Lower lobe of right lung (tissue), 2 donors: Measurements from ENCODE around the gene DDX51. TPM values are rescaled to one million over a fixed set of nuclear protein-coding genes. Genes with fewer than 3 reads are reported as not detected.

Experiments
- ATAC-seq, 2 donors: fragments of 200-7000 bp; cut with Tn5 transposase; one replicate each; pipeline ENCODE4 v1.9.1; 2020 to 2022; ENCODE audit warnings: mild to moderate bottlenecking in 2 of 2, moderate library complexity in 2 of 2
- DNase-seq: peaks from one replicate; pipeline ENCODE4 v3.0.0-alpha.2; 2020
- H3K27ac ChIP-seq: fragments of 200-600 bp; one replicate; pipeline ENCODE4 v1.8.0; 2022
- H3K27me3 ChIP-seq: fragments of 200-600 bp; one replicate; pipeline ENCODE4 v1.8.0; 2022; ENCODE audit warnings: low read depth
- H3K36me3 ChIP-seq: fragments of 200-600 bp; one replicate; pipeline ENCODE4 v1.8.0; 2022; ENCODE audit warnings: mild to moderate bottlenecking
- H3K4me1 ChIP-seq: fragments of 200-600 bp; one replicate; pipeline ENCODE4 v1.8.0; 2022
- H3K4me3 ChIP-seq: fragments of 200-600 bp; one replicate; pipeline ENCODE4 v1.8.0; 2022; ENCODE audit warnings: mild to moderate bottlenecking
- H3K9me3 ChIP-seq: fragments of 200-600 bp; one replicate; pipeline ENCODE4 v1.8.0; 2022
- CTCF ChIP-seq: fragments of 200-600 bp; IDR thresholded peaks from one replicate; pipeline ENCODE4 v1.8.0; 2022; ENCODE audit warnings: antibody characterized with exemption, mild to moderate bottlenecking
- intact Hi-C: fragments of 100-400 bp; cut with DNase I; formaldehyde crosslinking; loops from one replicate; pipeline ENCODE4 v1.11.0; 2022
- total RNA-seq: library from RNA; stranded (reverse); fragmentation: NEBNext Ultra II Directional; extraction: Animal tissue kit (Norgen Biotek cat#: 25700); gene quantifications from one replicate; pipeline ENCODE4 v1.2.1, GENCODE V29; 2021
- donor health status: DM: no; HTN: yes; CAD: no; lungs with severe emphysema.

DDX51 gene
- total RNA-seq, 1 donor from 2014 or later = 11.9 TPM

DNA sequence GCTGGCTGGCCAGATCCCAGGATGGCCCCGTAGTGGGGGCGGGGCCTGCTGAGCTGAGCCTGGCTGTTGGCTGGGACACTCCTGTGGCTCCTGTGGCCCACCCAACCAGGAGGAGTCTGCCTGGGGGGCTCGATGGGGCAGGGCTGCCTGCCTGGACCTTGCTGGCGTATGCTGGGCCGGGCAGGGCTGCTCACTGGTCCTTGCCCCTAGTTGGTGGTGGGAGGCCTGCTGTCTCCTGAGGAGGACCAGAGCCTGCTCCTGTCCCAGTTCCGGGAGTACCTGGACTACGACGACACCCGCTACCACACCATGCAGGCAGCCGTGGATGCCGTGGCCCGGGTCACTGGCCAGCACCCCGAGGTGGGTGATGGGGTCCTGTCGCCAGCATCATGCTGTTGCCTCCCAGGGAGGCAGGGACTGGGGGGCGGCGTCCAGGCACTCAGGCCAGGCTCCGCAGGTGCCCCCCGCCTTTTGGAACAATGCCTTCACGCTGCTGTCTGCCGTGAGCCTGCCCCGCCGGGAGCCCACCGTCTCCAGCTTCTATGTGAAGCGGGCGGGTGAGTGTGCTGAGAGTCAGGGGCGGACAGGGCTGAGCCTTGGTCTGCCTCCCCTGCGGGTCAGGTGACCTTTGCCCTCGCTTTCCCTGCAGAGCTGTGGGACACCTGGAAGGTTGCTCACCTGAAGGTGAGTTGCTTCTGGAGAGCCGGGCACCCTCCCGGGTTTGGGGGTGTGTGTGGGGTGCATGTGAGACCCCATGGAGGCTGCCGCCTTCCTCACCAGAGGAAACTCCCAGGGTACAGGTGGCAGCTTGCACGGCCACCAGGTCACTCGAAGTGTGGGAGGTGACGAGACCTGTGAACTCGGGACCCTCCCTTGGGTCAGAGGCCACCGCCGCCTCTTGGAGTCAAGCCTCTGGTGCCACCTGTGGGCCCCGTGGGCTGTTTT, 3.6 kb upstream of the DDX51 start:
- ATAC-seq (no peak), DNase-seq (peak; percentile 42)
- no peak for TF ChIP-seq CTCF
- intact Hi-C loops = no loop called here
- H3K27ac ChIP-seq = no peak overlapping the region
- H3K4me1 ChIP-seq = peaks cover 20% of the 10 kb centered on the region
- H3K27me3 ChIP-seq = no peaks in the 10 kb centered on the region
- peaks cover 25% of the 10 kb centered on the region for H3K36me3 ChIP-seq
- H3K9me3 ChIP-seq = no peaks in the 10 kb centered on the region
- H3K4me3 ChIP-seq = no peak overlapping the region

GRCh38 chr12:132146772-132147422, 2.8 kb upstream of the DDX51 start:
- no peak overlapping the region for H3K27ac ChIP-seq
- DNase-seq (peak; percentile 39), ATAC-seq (no peak)
- no peak overlapping the region for H3K4me3 ChIP-seq
- H3K9me3 ChIP-seq = no peaks in the 10 kb centered on the region
- intact Hi-C loops = no loop called here
- no peaks in the 10 kb centered on the region for H3K27me3 ChIP-seq
- H3K36me3 ChIP-seq = peaks cover 25% of the 10 kb centered on the region
- peaks cover 27% of the 10 kb centered on the region for H3K4me1 ChIP-seq
- no peak for TF ChIP-seq CTCF

DNA sequence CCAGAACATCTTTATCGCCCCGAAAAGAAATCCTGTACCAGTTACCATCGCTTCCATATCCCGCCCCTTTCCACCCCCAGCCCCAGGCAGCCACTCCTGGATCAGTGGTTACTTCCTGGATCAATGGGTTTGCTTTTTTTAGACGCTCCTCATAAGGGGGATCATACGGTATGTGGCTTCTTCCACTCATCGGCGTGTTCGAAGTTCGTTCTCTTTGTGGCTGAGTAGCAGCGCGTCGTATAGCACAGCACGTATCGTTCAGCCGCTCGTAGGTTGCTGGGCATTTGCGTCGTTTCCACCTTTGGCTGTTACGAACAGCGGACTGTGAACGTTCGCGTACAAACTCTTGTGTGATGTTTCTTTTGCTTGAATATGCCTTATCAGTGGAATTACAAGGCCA, 2.0 kb upstream of the DDX51 start:
- ATAC-seq = no peak
- Histone ChIP-seq H3K4me1 (peaks cover 27% of the 10 kb centered on the region), H3K36me3 (peaks cover 25% of the 10 kb centered on the region), H3K27me3 (no peaks in the 10 kb centered on the region), H3K4me3 (no peak overlapping the region), H3K27ac (no peak overlapping the region), H3K9me3 (no peaks in the 10 kb centered on the region)
- DNase-seq = no peak
- no peak for TF ChIP-seq CTCF
- intact Hi-C loops = no loop called here

DNA sequence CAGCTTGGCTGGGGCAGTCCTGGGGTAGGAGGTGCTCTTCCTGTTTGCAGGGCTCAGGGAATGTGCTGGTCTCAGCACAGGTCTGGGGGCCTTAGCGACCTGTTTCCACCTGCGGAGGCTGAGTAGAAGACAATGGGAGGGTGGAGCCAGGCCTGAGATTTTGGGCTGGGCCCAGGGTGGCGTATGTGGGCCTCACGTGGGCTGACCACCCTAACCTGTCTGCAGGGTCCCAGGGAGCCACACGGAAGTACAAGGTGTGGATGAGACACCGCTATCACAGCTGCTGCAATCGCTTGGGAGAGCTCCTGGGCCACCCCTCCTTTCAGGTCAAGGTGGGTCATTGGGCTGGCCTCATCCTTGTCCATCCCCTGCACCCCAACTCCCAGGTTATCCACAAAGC, 1.2 kb upstream of the DDX51 start:
- ATAC-seq (no peak), DNase-seq (no peak)
- TF ChIP-seq CTCF = no peak
- Histone ChIP-seq H3K27me3 (no peaks in the 10 kb centered on the region), H3K4me3 (peak overlapping the region; percentile 88), H3K27ac (no peak overlapping the region), H3K36me3 (peaks cover 28% of the 10 kb centered on the region), H3K4me1 (peaks cover 27% of the 10 kb centered on the region), H3K9me3 (no peaks in the 10 kb centered on the region)
- intact Hi-C loops = no loop called here

- no peaks in the 10 kb centered on the region for H3K9me3 ChIP-seq
- ATAC-seq (no peak), DNase-seq (no peak)
- H3K4me1 ChIP-seq = peaks cover 27% of the 10 kb centered on the region
- H3K4me3 ChIP-seq = peak overlapping the region; percentile 88
- no peaks in the 10 kb centered on the region for H3K27me3 ChIP-seq
- intact Hi-C loops = no loop called here
- peak overlapping the region; percentile 92 for H3K27ac ChIP-seq
- no peak for TF ChIP-seq CTCF
- peaks cover 34% of the 10 kb centered on the region for H3K36me3 ChIP-seq
Observed at GRCh38 chr12:132144810-132145168, 670 bp upstream of the DDX51 start.
